SK-N-MC (cell line): Measurements from ENCODE around the gene PALS1.

ENCODE experiments used
- DNase-seq: peaks from one replicate; pipeline ENCODE4 v3.0.0-alpha.2; 2011; ENCODE audit warnings: low read depth, low spot score
- H3K27ac ChIP-seq: fragments of 200-600 bp; sonication (generic); 2 replicates; pipeline ENCODE4 v1.5.1; 2016; ENCODE audit warnings: mixed run types
- H3K36me3 ChIP-seq: fragments of 200-600 bp; sonication (generic); 2 replicates; pipeline ENCODE4 v1.6.1; 2017; ENCODE audit warnings: antibody characterized with exemption, low read length, mixed read lengths; ENCODE audit not compliant: insufficient read depth
- H3K4me3 ChIP-seq: fragments of 200-600 bp; sonication (generic); 2 replicates; pipeline ENCODE4 v1.5.1; 2016
- H3K9ac ChIP-seq: fragments of 200-600 bp; sonication (generic); 2 replicates; pipeline ENCODE4 v1.8.0; 2017; ENCODE audit warnings: mixed run types, mixed read lengths; ENCODE audit not compliant: insufficient read length
- H3K9me3 ChIP-seq: fragments of 200-600 bp; sonication (generic); 2 replicates; pipeline ENCODE4 v1.6.1; 2017; ENCODE audit warnings: low read depth, mild to moderate bottlenecking, antibody characterized with exemption, low read length, moderate library complexity, mixed read lengths
- EZH2 ChIP-seq: fragments of 200-600 bp; sonication (generic); IDR thresholded peaks from one replicate; pipeline ENCODE4 v1.6.1; 2017; ENCODE audit warnings: antibody characterized with exemption
- FOXP2 ChIP-seq: optimal IDR thresholded peaks from 2 replicates; pipeline ENCODE3; 2011; ENCODE audit warnings: mild to moderate bottlenecking, moderate library complexity; ENCODE audit not compliant: insufficient read depth; ENCODE audit errors: extremely low read length, control extremely low read depth
- POLR2AphosphoS5 ChIP-seq: IDR thresholded peaks from 2 replicates; pipeline ENCODE4 v1.6.1; 2012; ENCODE audit warnings: mild to moderate bottlenecking, low read depth, low read length, borderline replicate concordance

Gene PALS1

GRCh38 chr14:67242168-67242420 lies 859 bp downstream of the PALS1 start:
- Histone ChIP-seq H3K4me3 (peak overlapping the region; percentile 89), H3K27ac (peak overlapping the region; percentile 92), H3K9me3 (no peaks in the 10 kb centered on the region), H3K36me3 (peaks cover 16% of the 10 kb centered on the region), H3K9ac (peak overlapping the region; percentile 86)
- no peak for DNase-seq
- no peak for TF ChIP-seq POLR2AphosphoS5
- TF ChIP-seq FOXP2: no peak
- no peak for TF ChIP-seq EZH2

GRCh38 chr14:67245104-67245503 lies 3.9 kb downstream of the PALS1 start:
- no peak overlapping the region for H3K9ac ChIP-seq
- no peaks in the 10 kb centered on the region for H3K9me3 ChIP-seq
- no peak overlapping the region for H3K27ac ChIP-seq
- TF ChIP-seq POLR2AphosphoS5 (no peak), FOXP2 (no peak), EZH2 (no peak)
- no peak for DNase-seq
- H3K36me3 ChIP-seq: peaks cover 16% of the 10 kb centered on the region
- no peak overlapping the region for H3K4me3 ChIP-seq

GRCh38 chr14:67251573-67252226 lies 10.5 kb downstream of the PALS1 start:
- H3K36me3 ChIP-seq: peaks cover 6% of the 10 kb centered on the region
- no peak overlapping the region for H3K9ac ChIP-seq
- no peaks in the 10 kb centered on the region for H3K9me3 ChIP-seq
- H3K4me3 ChIP-seq: no peak overlapping the region
- no peak for DNase-seq
- no peak for TF ChIP-seq FOXP2
- TF ChIP-seq POLR2AphosphoS5: no peak
- TF ChIP-seq EZH2: no peak
- no peak overlapping the region for H3K27ac ChIP-seq

GRCh38 chr14:67253076-67253635 lies 11.9 kb downstream of the PALS1 start:
- TF ChIP-seq EZH2: no peak
- no peak for TF ChIP-seq FOXP2
- no peak for TF ChIP-seq POLR2AphosphoS5
- Histone ChIP-seq H3K36me3 (peaks cover 6% of the 10 kb centered on the region), H3K9ac (no peak overlapping the region)

GRCh38 chr14:67257906-67258305 lies 16.7 kb downstream of the PALS1 start:
- no peak for TF ChIP-seq FOXP2
- no peak for TF ChIP-seq POLR2AphosphoS5
- no peak for TF ChIP-seq EZH2
- Histone ChIP-seq H3K4me3 (no peak overlapping the region), H3K9me3 (no peaks in the 10 kb centered on the region), H3K9ac (no peak overlapping the region), H3K36me3 (peaks cover 10% of the 10 kb centered on the region), H3K27ac (no peak overlapping the region)
- DNase-seq: no peak

More at GRCh38 chr14:67253076-67253635, 11.9 kb downstream of the PALS1 start:
- no peak for DNase-seq
- Histone ChIP-seq H3K9me3 (no peaks in the 10 kb centered on the region), H3K4me3 (no peak overlapping the region), H3K27ac (0 out of 2 replicates have a peak overlapping the region, but pooled peaks have one; percentile 7)

- no peak overlapping the region for H3K4me3 ChIP-seq
- peaks cover 4% of the 10 kb centered on the region; the same call in 1 of the 2 replicates for H3K36me3 ChIP-seq
- no peak for TF ChIP-seq EZH2
- TF ChIP-seq FOXP2: no peak
- H3K9ac ChIP-seq: no peak overlapping the region
- DNase-seq: no peak
- no peak overlapping the region for H3K27ac ChIP-seq
- H3K9me3 ChIP-seq: no peaks in the 10 kb centered on the region
Observed at GRCh38 chr14:67260965-67261364, 19.7 kb downstream of the PALS1 start.

- peak overlapping the region; percentile 67 for H3K27ac ChIP-seq
- no peak overlapping the region for H3K9ac ChIP-seq
- H3K4me3 ChIP-seq: no peak overlapping the region
- H3K36me3 ChIP-seq: peaks cover 4% of the 10 kb centered on the region; the same call in 1 of the 2 replicates
- no peak for TF ChIP-seq FOXP2
- no peak for TF ChIP-seq POLR2AphosphoS5
- no peak for TF ChIP-seq EZH2
- no peaks in the 10 kb centered on the region for H3K9me3 ChIP-seq
- no peak for DNase-seq
Observed at GRCh38 chr14:67263499-67264149, 22.4 kb downstream of the PALS1 start.

GRCh38 chr14:67265131-67265530 lies 23.9 kb downstream of the PALS1 start:
- H3K27ac ChIP-seq: peak overlapping the region; percentile 8; the same call in 1 of the 2 replicates
- no peak for DNase-seq
- H3K4me3 ChIP-seq: no peak overlapping the region
- no peak for TF ChIP-seq FOXP2
- no peak for TF ChIP-seq POLR2AphosphoS5
- no peak for TF ChIP-seq EZH2
- no peaks in the 10 kb centered on the region for H3K36me3 ChIP-seq
- no peaks in the 10 kb centered on the region for H3K9me3 ChIP-seq
- no peak overlapping the region for H3K9ac ChIP-seq
